Suprapubic skin (tissue), 4 donors: ENCODE data around the gene CGNL1.

ENCODE experiments used
- EP300 ChIP-seq: sonication (generic); formaldehyde crosslinking; IDR thresholded peaks from one replicate; pipeline ENCODE4 v1.6.1; 2017; ENCODE audit warnings: antibody characterized with exemption
- POLR2A ChIP-seq, 2 donors: fragments of 450-650 bp; IDR thresholded peaks; one replicate each; pipeline ENCODE4 v1.6.1; 2017; ENCODE audit warnings: antibody characterized with exemption in 2 of 2, mild to moderate bottlenecking in 2 of 2, moderate library complexity in 2 of 2
- POLR2AphosphoS5 ChIP-seq, 3 donors: sonication (generic); formaldehyde crosslinking; IDR thresholded peaks; one replicate each; pipeline ENCODE4 v1.6.1; 2017; ENCODE audit warnings: antibody characterized with exemption in 3 of 3
- TF ChIP-seq, protein P1 (sequence below), 2 donors: fragments of 200-600 bp in 1 of 2; fragments of 450-650 bp in 1 of 2; sonication (generic) in 1 of 2; IDR thresholded peaks; one replicate each; pipeline ENCODE4 v1.5.1; 2016 to 2019; ENCODE audit warnings: antibody characterized with exemption in 2 of 2, mild to moderate bottlenecking in 1 of 2, moderate library complexity in 1 of 2

DNA sequence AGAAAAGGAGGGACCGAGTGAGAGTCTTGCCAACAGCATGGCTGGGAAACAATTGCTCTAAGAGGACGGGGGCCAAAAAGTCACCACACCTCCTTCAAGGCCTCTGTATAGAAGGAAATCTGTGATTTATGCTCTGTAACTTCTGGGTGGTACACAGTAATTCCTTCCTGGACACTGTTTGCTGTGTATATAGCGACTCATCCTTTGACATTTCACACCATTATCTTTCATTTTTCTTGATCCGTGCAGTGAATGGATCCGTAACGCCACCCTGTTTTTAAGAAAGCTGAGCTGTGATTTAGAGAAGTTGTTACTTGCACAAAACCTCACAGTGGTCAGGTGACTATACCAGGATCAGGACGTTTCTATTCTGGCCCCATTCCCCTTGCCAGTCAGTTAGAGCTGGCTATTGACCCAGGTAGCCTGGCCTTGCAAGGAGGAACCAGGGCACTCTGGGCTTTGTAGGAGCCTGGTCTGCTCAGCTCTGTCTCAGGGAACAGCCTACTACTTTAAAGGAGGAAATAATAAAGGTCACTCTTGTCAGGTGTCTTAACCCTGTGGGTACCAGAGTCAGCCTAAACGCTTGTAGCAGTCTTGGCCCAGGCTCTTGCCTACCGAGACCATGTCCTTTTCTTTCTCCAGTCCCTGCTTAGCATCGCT lies 128.9 kb downstream of the CGNL1 start:
- TF ChIP-seq, protein P1, sequence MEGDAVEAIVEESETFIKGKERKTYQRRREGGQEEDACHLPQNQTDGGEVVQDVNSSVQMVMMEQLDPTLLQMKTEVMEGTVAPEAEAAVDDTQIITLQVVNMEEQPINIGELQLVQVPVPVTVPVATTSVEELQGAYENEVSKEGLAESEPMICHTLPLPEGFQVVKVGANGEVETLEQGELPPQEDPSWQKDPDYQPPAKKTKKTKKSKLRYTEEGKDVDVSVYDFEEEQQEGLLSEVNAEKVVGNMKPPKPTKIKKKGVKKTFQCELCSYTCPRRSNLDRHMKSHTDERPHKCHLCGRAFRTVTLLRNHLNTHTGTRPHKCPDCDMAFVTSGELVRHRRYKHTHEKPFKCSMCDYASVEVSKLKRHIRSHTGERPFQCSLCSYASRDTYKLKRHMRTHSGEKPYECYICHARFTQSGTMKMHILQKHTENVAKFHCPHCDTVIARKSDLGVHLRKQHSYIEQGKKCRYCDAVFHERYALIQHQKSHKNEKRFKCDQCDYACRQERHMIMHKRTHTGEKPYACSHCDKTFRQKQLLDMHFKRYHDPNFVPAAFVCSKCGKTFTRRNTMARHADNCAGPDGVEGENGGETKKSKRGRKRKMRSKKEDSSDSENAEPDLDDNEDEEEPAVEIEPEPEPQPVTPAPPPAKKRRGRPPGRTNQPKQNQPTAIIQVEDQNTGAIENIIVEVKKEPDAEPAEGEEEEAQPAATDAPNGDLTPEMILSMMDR (IDR thresholded peaks at IDR 0.05): no peak
- no peak for TF ChIP-seq POLR2A (IDR thresholded peaks at IDR 0.05)
- TF ChIP-seq POLR2AphosphoS5 (IDR thresholded peaks at IDR 0.05): no peak
- no peak for TF ChIP-seq EP300
